GM12878 (cell line): ENCODE measurements around the gene RANBP9. TPM values are rescaled to one million over a fixed set of nuclear protein-coding genes. Genes with fewer than 3 reads are reported as not detected.

Experiments
- ATAC-seq: fragments of 200-7000 bp; cut with Tn5 transposase; 3 replicates; pipeline ENCODE4 v1.9.1; 2020; ENCODE audit warnings: mild to moderate bottlenecking, moderate library complexity
- BruUV-seq: library from RNA; stranded (reverse); fragments of 400-500 nt; replicated peaks from 2 replicates; lab custom pipeline; 2021; lab: Mats Ljungman, UMichigan
- CTCF ChIA-PET: fragments of 300-600 bp; sonication (Branson Sonifier 250); formaldehyde crosslinking; extraction: SDS; loops from one replicate; lab custom pipeline; 2021; ENCODE audit warnings: inconsistent platforms; lab: Yijun Ruan, JAX
- POLR2A ChIA-PET: fragments of 350-600 bp; formaldehyde crosslinking; extraction: SDS; loops from one replicate; lab custom pipeline; 2021; ENCODE audit warnings: inconsistent platforms; lab: Charles Lee
- RAD21 ChIA-PET: fragments of 300-600 bp; sonication (Branson Sonifier 250); formaldehyde crosslinking; loops from one replicate; lab custom pipeline; 2023; ENCODE audit warnings: antibody characterized with exemption; ENCODE audit not compliant: unreplicated experiment; lab: Charles Lee
- SMC1A ChIA-PET: fragments of 300-600 bp; sonication (Branson Sonifier 250); formaldehyde crosslinking; loops from one replicate; lab custom pipeline; 2023; ENCODE audit not compliant: unreplicated experiment, uncharacterized antibody; lab: Charles Lee
- DNase-seq: peaks from one replicate; pipeline ENCODE4 v3.0.0-alpha.2; 2011; ENCODE audit warnings: low read depth, low spot score
- FAIRE-seq: peaks from 3 replicates; lab custom pipeline; 2011; peaks lifted over from hg19 to GRCh38; lab: Jason Lieb, UNC
- H2AFZ ChIP-seq: 2 replicates; pipeline ENCODE4 v1.6.0; 2011; ENCODE audit warnings: low read depth, low read length, control low read depth; ENCODE audit not compliant: control insufficient read depth
- H3K27ac ChIP-seq: 2 replicates; pipeline ENCODE4 v1.5.1; 2011; ENCODE audit warnings: control low read depth; ENCODE audit not compliant: control insufficient read depth, insufficient read depth
- H3K27me3 ChIP-seq, 2 experiments: replicated peaks in 1 of 2; 2 replicates each; pipeline versions ENCODE4 v1.6.0 to v1.6.1; 2011; ENCODE audit warnings: low read length in 1 of 2; ENCODE audit not compliant: control insufficient read depth in 2 of 2, insufficient read depth in 2 of 2
- H3K36me3 ChIP-seq, 2 experiments: 2 replicates each; pipeline ENCODE4 v1.5.1; 2011; ENCODE audit warnings: low read length in 1 of 2; ENCODE audit not compliant: control insufficient read depth in 2 of 2, insufficient read depth in 2 of 2
- H3K4me1 ChIP-seq: 2 replicates; pipeline ENCODE4 v1.6.1; 2011; ENCODE audit warnings: mild to moderate bottlenecking, low read length, moderate library complexity, mixed read lengths; ENCODE audit not compliant: control insufficient read depth, insufficient read depth
- H3K4me2 ChIP-seq: 2 replicates; pipeline ENCODE4 v1.6.0; 2011; ENCODE audit warnings: control low read depth; ENCODE audit not compliant: control insufficient read depth, insufficient read depth
- H3K4me3 ChIP-seq: fragments of 200-600 bp; sonication (generic); 2 replicates; pipeline ENCODE4 v1.5.1; 2016
- H3K79me2 ChIP-seq: 2 replicates; pipeline ENCODE4 v1.6.0; 2011; ENCODE audit warnings: low read length; ENCODE audit not compliant: control insufficient read depth, insufficient read depth
- H3K9ac ChIP-seq: 2 replicates; pipeline ENCODE4 v1.8.0; 2011; ENCODE audit warnings: low read length, control low read depth, mixed read lengths; ENCODE audit not compliant: control insufficient read depth, insufficient read depth
- H3K9me3 ChIP-seq: replicated peaks from 3 replicates; pipeline ENCODE4 v1.5.1; 2011; ENCODE audit warnings: mild to moderate bottlenecking, low read length; ENCODE audit not compliant: control insufficient read depth, insufficient read depth
- H4K20me1 ChIP-seq: 2 replicates; pipeline ENCODE4 v1.6.0; 2011; ENCODE audit not compliant: control insufficient read depth, insufficient read depth
- FOXM1 ChIP-seq: IDR thresholded peaks from 2 replicates; pipeline ENCODE4 v1.6.1; 2012; ENCODE audit warnings: low read depth, mild to moderate bottlenecking, inconsistent platforms, low read length, moderate library complexity
- WGBS: methylation state at CpG from one replicate; pipeline ENCODE4 v1.1.6; 2016; ENCODE audit warnings: low lambda C conversion rate; ENCODE audit not compliant: insufficient replicate concordance, insufficient coverage; ENCODE audit errors: missing lambda C conversion rate; 5-methylcytosine and 5-hydroxymethylcytosine counted together
- in situ Hi-C: fragments of 300-500 bp; cut with MboI; formaldehyde crosslinking; loops from 9 replicates; pipeline ENCODE4 v1.14.3; 2018; ENCODE audit warnings: mixed read lengths
- intact Hi-C: fragments of 100-400 bp; cut with micrococcal nuclease; formaldehyde crosslinking; loops from one replicate; pipeline ENCODE4 v1.14.2; 2022; ENCODE audit not compliant: unreplicated experiment
- polyA plus RNA-seq, 11 experiments: library from polyadenylated mRNA; depleted of rRNA in 4 of 11; unstranded in 6 of 11; stranded (reverse) in 5 of 11; fragments of >200 nt; fragmentation: Nextera tagmentation in 4 of 11; fragmentation: Illumina TruSeq in 1 of 11; extraction: Ambion mirVana in 4 of 11; extraction: Trizol in 1 of 11; gene quantifications; 1 replicate in 1 of 11; 2 replicates in 10 of 11; pipeline versions ENCODE4 v1.2.1 to v1.2.3, GENCODE V29; 2011 to 2016; ENCODE audit warnings: inconsistent platforms in 2 of 11, missing spikeins in 2 of 11, low read depth in 1 of 11
- total RNA-seq, 4 experiments: library from RNA; depleted of rRNA in 3 of 4; stranded (reverse); fragments of >200 nt in 3 of 4; fragmentation: Illumina TruSeq in 1 of 4; extraction: Trizol in 1 of 4; gene quantifications; 2 replicates each; pipeline versions ENCODE4 v1.2.1 to v1.2.3, GENCODE V29; 2013 to 2021
- TF ChIP-seq, protein P1 (sequence below): fragments of 450-650 bp; IDR thresholded peaks from 2 replicates; pipeline ENCODE4 v1.6.1; 2016; ENCODE audit warnings: mild to moderate bottlenecking

RANBP9 gene
- total and polyA plus RNA-seq, 10 of the 15 experiments (the other 5 are each of a cell fraction or from before 2014, with no cell fraction given) = 3.7 to 43.1 (median 16.2) TPM

DNA sequence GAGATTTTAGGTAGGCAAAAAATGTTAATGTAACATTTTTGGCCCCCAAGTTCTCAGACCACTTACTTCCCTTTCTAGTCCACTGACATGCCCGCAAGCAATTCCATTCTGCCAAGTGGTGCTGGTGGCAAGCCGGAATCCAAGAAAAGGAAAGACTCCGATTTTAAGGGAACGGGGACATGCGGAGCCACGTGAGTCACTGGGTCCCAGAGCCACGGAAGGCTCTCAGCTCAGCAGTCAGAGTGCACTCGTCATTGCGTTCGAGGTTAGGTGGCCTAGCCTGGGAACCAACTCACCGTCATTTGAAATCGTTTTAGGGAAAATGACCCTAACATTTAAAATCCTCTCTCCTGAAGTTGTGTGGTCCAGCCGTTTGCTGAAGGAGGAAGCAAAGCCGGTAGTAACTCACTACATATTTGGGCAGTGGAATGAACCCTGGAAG, 137.9 kb downstream of the RANBP9 start:
- TF ChIP-seq, protein P1, sequence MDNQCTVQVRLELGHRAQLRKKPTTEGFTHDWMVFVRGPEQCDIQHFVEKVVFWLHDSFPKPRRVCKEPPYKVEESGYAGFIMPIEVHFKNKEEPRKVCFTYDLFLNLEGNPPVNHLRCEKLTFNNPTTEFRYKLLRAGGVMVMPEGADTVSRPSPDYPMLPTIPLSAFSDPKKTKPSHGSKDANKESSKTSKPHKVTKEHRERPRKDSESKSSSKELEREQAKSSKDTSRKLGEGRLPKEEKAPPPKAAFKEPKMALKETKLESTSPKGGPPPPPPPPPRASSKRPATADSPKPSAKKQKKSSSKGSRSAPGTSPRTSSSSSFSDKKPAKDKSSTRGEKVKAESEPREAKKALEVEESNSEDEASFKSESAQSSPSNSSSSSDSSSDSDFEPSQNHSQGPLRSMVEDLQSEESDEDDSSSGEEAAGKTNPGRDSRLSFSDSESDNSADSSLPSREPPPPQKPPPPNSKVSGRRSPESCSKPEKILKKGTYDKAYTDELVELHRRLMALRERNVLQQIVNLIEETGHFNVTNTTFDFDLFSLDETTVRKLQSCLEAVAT = peak; percentile 65; the same call in 1 of the 2 replicates
- no peak for TF ChIP-seq FOXM1
- peak overlapping the region; percentile 99 for H3K4me2 ChIP-seq
- H3K9ac ChIP-seq = peak overlapping the region; percentile 92
- H3K9me3 ChIP-seq = no peaks in the 10 kb centered on the region
- RAD21 ChIA-PET = interaction anchor here (0.9 to 3.1 kb wide), 18 partner anchors 42 to 299 kb away, joined by 3 to 42 read pairs (median 11); partner anchors contain the start of genes GFOD1 and NOL7
- WGBS = 29% methylated on average over 14 of the region's 14 CpGs
- H3K4me1 ChIP-seq = peaks cover 4% of the 10 kb centered on the region
- H4K20me1 ChIP-seq = no peaks in the 10 kb centered on the region
- intact Hi-C loops (loop anchor here (1.0 to 2.0 kb wide), 5 partner anchors 41 to 237 kb away; partner anchors contain the start of genes GFOD1 and NOL7), in situ Hi-C loops (no loop called here)
- CTCF ChIA-PET = interaction anchor here (1.0 to 3.7 kb wide), 15 partner anchors 11 to 246 kb away, joined by 3 to 45 read pairs (median 11); partner anchors contain the start of gene TBC1D7
- H2AFZ ChIP-seq = peak overlapping the region; percentile 79
- peak overlapping the region; percentile 96 for H3K27ac ChIP-seq
- SMC1A ChIA-PET = interaction anchor here (1.0 to 3.1 kb wide), 14 partner anchors 10 to 378 kb away, joined by 3 to 30 read pairs (median 5); partner anchors contain the start of gene NOL7
- ATAC-seq (no peak), DNase-seq (no peak), FAIRE-seq (no peak)
- peaks cover 8% of the 10 kb centered on the region for H3K79me2 ChIP-seq
- peak overlapping the region; percentile 93 for H3K4me3 ChIP-seq
- no peaks in the 10 kb centered on the region for H3K36me3 ChIP-seq
- POLR2A ChIA-PET = interaction anchor here (1.0 to 2.3 kb wide), 2 partner anchors 41 to 56 kb away, joined by 3 to 11 read pairs; partner anchors contain the start of gene NOL7
- BruUV-seq = TSS peak; percentile 91
- no peaks in the 10 kb centered on the region for H3K27me3 ChIP-seq
